NCI-H510A treated with DMSO at 0.1 percent for 48 hours (cell line): Measurements from ENCODE around the gene MYLK.

Source experiments
- DNase-seq: peaks from one replicate; lab custom pipeline; 2025; lab: John Stamatoyannopoulos, UW

The MYLK gene

DNA sequence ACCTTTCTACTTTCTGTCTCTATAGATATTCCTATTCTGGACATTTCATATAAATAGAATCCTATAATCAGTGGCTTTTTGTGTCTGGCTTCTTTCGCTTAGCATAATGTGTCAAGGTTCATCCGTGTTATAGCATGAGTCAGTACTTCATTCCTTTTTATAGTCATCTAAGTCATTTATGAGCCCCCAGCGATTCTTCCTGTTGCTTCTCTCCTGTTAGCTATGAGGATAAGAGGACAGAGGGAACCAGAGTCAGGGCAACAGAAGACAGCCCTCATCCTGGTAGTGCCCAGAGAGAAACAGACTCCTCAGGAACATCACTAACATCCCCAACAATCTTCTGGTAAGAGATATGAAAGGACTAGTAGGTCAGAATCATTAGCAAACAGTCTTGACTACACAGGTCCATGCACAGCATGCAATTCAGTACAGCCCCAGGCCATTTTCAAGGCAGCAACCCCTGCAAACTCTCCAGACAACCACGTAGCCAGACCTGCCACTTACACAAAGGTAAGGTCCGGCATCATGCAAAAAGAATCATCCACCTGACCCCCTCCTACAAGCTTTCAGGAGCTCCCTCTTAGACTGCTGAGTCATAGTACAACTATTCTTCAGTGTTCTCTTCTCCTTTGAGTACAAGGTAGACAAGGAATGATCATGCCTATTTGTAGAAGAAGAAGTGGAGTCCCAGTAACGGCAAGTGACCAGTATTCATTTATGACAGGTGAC, 91.5 kb downstream of the MYLK start:
- DNase-seq, result no peak

DNA sequence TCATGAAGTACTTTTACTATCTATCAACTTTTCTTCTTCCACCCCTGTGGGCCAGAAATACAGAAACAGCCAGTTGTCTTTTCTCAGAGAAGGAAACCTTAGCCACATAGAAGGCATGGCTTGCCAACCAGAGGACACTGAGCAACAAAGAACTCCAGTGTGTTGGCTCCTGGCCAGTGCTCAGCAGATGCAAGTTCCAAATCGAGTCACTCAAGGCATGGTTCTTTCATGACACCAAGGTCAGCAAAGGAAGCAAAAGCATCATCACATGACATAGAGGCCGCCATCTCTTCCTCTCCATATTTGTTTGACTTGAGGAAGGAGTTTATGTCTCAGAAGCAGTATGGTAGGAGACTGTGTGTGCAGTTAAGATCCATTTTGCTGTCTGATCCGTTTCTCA, 92.2 kb downstream of the MYLK start:
- DNase-seq, result no peak

GRCh38 chr3:123791417-123791816, 92.7 kb downstream of the MYLK start:
- no peak for DNase-seq

GRCh38 chr3:123791073-123791370, 93.1 kb downstream of the MYLK start:
- no peak for DNase-seq

DNA sequence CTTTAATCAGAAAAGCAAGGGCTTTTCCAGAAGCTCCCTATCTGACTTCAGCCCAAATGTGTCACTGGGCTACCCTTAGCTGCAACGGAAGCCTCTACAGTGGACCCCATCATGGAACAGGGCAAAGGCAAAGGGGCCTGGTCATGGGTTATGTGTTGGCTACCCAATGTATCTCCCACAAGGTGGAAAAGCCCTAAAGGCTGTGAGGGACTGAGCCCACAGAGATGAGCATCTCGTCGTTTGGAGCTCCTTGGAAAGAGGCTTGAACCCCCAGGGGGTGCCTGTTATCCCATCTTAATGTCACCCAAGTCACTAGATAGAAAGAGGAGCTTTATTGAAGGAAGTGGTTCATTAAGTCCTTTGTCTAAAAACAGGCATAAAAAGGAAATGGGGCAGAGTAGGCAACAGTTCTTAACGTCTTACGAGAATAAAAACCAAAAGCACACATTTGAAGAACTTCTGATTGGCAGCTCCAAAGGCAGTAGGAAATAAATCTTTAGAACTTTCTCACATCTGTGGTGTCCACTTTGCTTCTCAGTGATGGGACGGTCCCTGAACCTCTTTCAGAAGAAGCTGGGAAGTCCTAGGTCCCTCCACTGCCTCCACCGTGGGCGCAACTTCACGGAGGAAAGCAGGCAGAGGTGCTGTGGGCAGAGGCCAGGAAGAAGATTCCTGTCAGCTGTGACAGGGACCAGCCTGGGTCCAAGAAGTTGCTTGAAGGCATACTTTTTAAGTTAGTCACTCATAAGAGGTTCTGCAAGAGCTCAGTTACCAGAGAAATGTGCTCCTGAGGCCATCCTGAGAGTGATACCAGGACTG, 93.7 kb downstream of the MYLK start:
- DNase-seq, result no peak

DNA sequence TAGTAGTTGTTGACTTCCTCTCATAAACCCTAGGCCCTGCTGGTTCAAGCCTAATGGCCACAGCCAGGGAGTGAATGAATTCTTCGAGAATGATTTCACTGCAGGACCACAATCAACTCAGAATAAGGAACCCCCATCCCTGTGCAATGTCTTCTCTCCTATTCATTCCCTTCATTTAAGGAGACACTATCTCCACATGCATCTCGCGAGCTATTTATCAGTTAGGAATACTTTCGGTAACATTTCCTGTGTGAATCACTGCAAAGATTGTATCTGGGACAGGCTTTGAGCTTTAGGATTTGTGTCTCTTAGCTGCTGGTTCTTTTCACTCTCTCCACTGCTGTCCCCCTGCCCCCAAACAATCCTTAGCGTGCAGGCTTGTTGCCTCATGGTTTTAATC, 94.4 kb downstream of the MYLK start:
- DNase-seq, result no peak

GRCh38 chr3:123789160-123789559, 95.0 kb downstream of the MYLK start:
- DNase-seq, result no peak

GRCh38 chr3:123788710-123789109, 95.4 kb downstream of the MYLK start:
- no peak for DNase-seq

DNA sequence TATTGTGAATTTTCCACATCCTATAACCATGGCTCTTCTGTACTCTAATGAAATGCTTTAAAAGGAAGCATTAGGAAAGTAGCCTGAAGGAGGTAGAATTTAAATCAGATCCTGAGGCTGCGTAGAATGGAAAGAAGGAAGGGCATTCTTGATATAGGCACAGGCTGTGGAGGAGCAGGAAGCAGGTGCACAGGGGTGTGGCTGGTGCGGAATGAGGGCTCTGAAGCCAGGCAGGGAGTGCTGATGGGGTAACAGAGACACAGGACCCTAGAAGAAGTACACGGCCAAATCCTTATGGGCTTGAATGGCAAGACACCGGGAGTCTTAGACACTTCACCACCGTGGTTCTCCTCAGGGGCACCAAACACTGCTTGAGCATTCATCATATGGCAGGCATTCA, 97.0 kb downstream of the MYLK start:
- no peak for DNase-seq

- no peak for DNase-seq
Observed at GRCh38 chr3:123785602-123786001, 98.5 kb downstream of the MYLK start.

GRCh38 chr3:123783811-123784210, 100.3 kb downstream of the MYLK start:
- no peak for DNase-seq

- no peak for DNase-seq
Observed at GRCh38 chr3:123783050-123783689, 101.0 kb downstream of the MYLK start.

- DNase-seq, result no peak
Observed at GRCh38 chr3:123782488-123782887, 101.6 kb downstream of the MYLK start.

DNA sequence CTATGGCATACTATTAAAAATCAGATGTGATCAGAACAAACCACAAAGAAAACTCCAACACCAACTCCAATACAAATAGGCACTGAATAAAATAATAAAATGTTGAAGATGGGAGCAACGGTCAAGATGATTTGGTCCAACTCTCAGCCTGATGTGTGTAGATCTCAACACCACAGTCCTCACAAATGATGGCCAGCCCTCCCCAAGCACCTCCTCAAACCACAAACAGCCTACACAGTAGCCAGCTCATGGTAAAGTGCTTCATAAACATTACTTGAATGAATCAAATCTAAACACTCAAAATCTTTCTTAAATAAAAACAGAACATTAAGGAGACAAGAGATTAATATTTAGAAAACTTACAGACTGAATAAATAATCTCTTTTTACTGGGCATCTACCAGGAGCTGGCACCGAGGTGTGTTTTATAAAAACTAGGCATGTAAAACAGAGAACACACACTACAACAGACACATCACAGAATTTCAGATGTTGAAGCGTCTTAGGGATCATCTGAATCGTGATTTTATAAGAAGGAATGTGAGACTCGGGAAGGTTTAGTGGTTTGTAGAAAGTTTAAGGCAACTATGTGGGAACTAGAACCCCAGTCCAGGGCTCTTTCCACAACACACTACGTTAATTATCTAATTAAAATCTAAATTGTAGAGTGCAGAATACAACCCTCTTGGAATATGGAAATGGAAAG, 102.4 kb downstream of the MYLK start:
- no peak for DNase-seq

- DNase-seq, result no peak
Observed at GRCh38 chr3:123781138-123781537, 103.0 kb downstream of the MYLK start.

DNA sequence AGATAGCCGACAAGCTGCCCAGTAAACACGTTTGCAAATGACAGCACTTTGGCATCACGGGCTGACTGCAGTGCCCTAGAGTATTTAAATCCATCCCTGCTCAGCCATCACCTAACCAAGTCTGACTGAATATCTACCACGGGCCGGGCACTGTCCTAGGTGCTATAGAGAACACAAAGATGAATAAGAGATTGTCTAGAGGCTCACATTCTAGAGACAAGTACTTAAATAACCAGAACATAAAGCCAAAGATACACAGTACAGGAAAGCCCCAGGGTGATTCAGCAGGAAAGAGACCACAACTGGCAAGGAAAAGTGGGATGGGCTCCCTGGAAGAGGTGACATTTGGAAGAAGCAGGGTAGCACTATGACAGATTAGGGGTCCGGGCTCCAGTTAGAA, 103.5 kb downstream of the MYLK start:
- DNase-seq, result no peak

DNA sequence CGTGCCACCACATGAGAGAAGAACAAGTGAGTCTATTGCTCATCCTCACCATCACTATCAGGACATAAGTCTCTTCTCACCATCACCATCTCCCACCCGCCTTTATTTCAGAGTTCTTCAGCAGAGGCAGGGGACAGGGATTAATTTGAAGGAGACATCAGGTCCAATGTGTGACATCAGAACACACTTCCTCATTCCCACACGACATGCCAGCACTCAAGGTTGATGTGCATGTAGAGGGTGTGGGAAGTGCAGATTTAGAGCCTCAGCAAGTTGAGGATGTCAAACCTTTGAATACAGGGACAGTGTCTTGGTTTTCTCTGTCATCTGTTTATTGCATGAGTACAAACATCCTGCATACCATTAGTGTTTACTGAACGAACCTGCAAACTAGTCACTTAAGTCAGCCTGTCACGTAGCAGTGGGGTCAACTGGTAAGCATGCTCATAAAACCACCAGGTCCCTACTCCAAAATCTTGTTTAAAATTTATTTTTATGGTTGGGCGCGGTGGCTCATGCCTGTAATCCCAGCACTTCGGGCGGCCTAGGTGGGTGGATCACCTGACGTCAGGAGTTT, 104.4 kb downstream of the MYLK start:
- DNase-seq, result no peak

- no peak for DNase-seq
Observed at GRCh38 chr3:123778991-123779622, 105.0 kb downstream of the MYLK start.

- no peak for DNase-seq
Observed at GRCh38 chr3:123778525-123778924, 105.6 kb downstream of the MYLK start.

GRCh38 chr3:123776071-123776782, 107.9 kb downstream of the MYLK start:
- DNase-seq, result no peak

- DNase-seq, result no peak
Observed at GRCh38 chr3:123774474-123774873, 109.7 kb downstream of the MYLK start.
